ENCODE data around the gene PAK5. TPM values are rescaled to one million over a fixed set of nuclear protein-coding genes. Genes with fewer than 3 reads are reported as not detected.

PAK5 gene
- total RNA-seq, 1 donor from 2014 or later: 1.6 TPM

DNA sequence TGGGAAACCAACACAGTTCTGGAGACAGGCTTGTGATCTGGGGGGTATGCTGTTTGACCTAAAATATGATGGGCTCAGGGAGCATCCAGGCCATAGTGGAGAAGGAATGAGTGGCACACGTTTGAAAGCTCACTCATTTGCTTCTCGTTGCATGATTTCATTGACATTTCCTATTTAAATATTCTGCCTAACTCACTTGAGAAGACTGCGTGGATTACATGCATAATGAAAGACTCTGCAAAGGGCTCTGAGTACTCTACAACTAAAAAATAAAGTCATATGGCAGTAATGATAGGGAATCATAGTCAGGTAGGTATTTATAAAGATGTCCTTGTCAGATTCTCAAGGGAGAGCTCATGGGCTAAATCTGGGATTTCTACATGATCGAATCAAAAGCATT is 206.6 kb downstream of the PAK5 start:
- H3K27me3 Mint-ChIP-seq (ENCODE audit: insufficient read depth, low read depth): no peaks in the 10 kb centered on the region
- no peak overlapping the region for H3K4me2 ChIP-seq
- no peaks in the 10 kb centered on the region for H3K27me3 ChIP-seq
- H3K4me3 Mint-ChIP-seq: no peak overlapping the region
- no peak for DNase-seq (ENCODE audit: low spot score)
- peaks cover 3% of the 10 kb centered on the region for H3K4me1 Mint-ChIP-seq
- no peaks in the 10 kb centered on the region for H3K79me2 ChIP-seq (ENCODE audit: low read depth)
- H3K9me3 ChIP-seq (ENCODE audit: low read depth): no peaks in the 10 kb centered on the region
- H4K20me1 ChIP-seq (ENCODE audit: low read depth): no peaks in the 10 kb centered on the region
- H3K27ac Mint-ChIP-seq: no peak overlapping the region
- no peak overlapping the region for H3K27ac ChIP-seq
- no peak overlapping the region for H3K4me3 ChIP-seq
- no peak overlapping the region for H2AFZ ChIP-seq (replicated peaks)
- no peak for TF ChIP-seq EZH2 (IDR thresholded peaks at IDR 0.05)
- TF ChIP-seq, protein P1, sequence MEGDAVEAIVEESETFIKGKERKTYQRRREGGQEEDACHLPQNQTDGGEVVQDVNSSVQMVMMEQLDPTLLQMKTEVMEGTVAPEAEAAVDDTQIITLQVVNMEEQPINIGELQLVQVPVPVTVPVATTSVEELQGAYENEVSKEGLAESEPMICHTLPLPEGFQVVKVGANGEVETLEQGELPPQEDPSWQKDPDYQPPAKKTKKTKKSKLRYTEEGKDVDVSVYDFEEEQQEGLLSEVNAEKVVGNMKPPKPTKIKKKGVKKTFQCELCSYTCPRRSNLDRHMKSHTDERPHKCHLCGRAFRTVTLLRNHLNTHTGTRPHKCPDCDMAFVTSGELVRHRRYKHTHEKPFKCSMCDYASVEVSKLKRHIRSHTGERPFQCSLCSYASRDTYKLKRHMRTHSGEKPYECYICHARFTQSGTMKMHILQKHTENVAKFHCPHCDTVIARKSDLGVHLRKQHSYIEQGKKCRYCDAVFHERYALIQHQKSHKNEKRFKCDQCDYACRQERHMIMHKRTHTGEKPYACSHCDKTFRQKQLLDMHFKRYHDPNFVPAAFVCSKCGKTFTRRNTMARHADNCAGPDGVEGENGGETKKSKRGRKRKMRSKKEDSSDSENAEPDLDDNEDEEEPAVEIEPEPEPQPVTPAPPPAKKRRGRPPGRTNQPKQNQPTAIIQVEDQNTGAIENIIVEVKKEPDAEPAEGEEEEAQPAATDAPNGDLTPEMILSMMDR (IDR thresholded peaks at IDR 0.05): no peak
- TF ChIP-seq EZH2phosphoT487 (IDR thresholded peaks at IDR 0.05): no peak
- no peaks in the 10 kb centered on the region for H3F3A ChIP-seq (ENCODE audit: low read depth)
- H3K36me3 Mint-ChIP-seq: no peaks in the 10 kb centered on the region
- no peak overlapping the region for H3K9ac ChIP-seq
- no peaks in the 10 kb centered on the region for H3K36me3 ChIP-seq
- peaks cover 7% of the 10 kb centered on the region for H3K4me1 ChIP-seq
- no peaks in the 10 kb centered on the region for H3K9me3 Mint-ChIP-seq

- Histone ChIP-seq H3K36me3 (no peaks in the 10 kb centered on the region), H3F3A (ENCODE audit: low read depth) (no peaks in the 10 kb centered on the region), H3K4me2 (no peak overlapping the region), H4K20me1 (ENCODE audit: low read depth) (no peaks in the 10 kb centered on the region), H3K9me3 (ENCODE audit: low read depth) (no peaks in the 10 kb centered on the region), H2AFZ (replicated peaks) (no peak overlapping the region), H3K9ac (no peak overlapping the region), H3K27ac (no peak overlapping the region), H3K4me3 (no peak overlapping the region), H3K4me1 (no peaks in the 10 kb centered on the region), H3K27me3 (no peaks in the 10 kb centered on the region), H3K79me2 (ENCODE audit: low read depth) (no peaks in the 10 kb centered on the region)
- TF ChIP-seq EZH2phosphoT487 (IDR thresholded peaks at IDR 0.05): no peak
- Mint-ChIP-seq H3K27ac (no peak overlapping the region), H3K9me3 (peaks cover 1% of the 10 kb centered on the region), H3K4me3 (no peak overlapping the region), H3K4me1 (peaks cover 3% of the 10 kb centered on the region), H3K36me3 (no peaks in the 10 kb centered on the region), H3K27me3 (ENCODE audit: insufficient read depth, low read depth) (no peaks in the 10 kb centered on the region)
- no peak for DNase-seq (ENCODE audit: low spot score)
These were observed 208.3 kb downstream of the PAK5 start for GRCh38 chr20:9630554-9630953.

DNA sequence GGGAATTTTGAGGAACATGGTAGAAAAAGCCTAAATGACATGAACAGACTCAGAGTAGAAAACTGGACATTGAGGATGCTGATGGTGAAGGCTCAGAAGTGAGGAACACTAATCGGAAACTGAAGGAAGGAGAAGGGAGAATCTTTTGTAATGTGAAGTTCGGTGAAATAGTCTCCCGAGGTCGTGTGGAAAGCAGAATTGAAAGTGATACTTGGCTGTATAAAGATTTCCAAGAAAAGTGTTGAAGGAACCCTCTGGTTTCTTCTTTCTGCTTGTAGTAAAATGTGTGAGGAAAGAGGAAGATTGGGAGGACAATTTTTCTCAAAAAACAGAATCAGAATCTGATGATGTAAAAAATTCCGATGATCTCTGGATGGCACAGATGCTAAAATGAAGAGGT is 209.0 kb downstream of the PAK5 start:
- no peak overlapping the region for H3K4me3 ChIP-seq
- H3K9me3 Mint-ChIP-seq: peaks cover 2% of the 10 kb centered on the region
- no peaks in the 10 kb centered on the region for H3F3A ChIP-seq (ENCODE audit: low read depth)
- no peak overlapping the region for H3K4me3 Mint-ChIP-seq
- TF ChIP-seq, protein P1 (IDR thresholded peaks at IDR 0.05): no peak
- TF ChIP-seq EZH2 (IDR thresholded peaks at IDR 0.05): no peak
- TF ChIP-seq EZH2phosphoT487 (IDR thresholded peaks at IDR 0.05): no peak
- no peaks in the 10 kb centered on the region for H3K36me3 ChIP-seq
- no peak overlapping the region for H3K4me2 ChIP-seq
- H3K4me1 Mint-ChIP-seq: peaks cover 3% of the 10 kb centered on the region
- no peak overlapping the region for H3K27ac ChIP-seq
- no peak overlapping the region for H2AFZ ChIP-seq (replicated peaks)
- H3K4me1 ChIP-seq: no peaks in the 10 kb centered on the region
- H3K27me3 ChIP-seq: no peaks in the 10 kb centered on the region
- H3K36me3 Mint-ChIP-seq: no peaks in the 10 kb centered on the region
- H3K27me3 Mint-ChIP-seq (ENCODE audit: insufficient read depth, low read depth): no peaks in the 10 kb centered on the region
- H3K9ac ChIP-seq: no peak overlapping the region
- no peaks in the 10 kb centered on the region for H3K9me3 ChIP-seq (ENCODE audit: low read depth)
- no peak for DNase-seq (ENCODE audit: low spot score)
- H4K20me1 ChIP-seq (ENCODE audit: low read depth): no peaks in the 10 kb centered on the region
- no peak overlapping the region for H3K27ac Mint-ChIP-seq
- no peaks in the 10 kb centered on the region for H3K79me2 ChIP-seq (ENCODE audit: low read depth)

- Histone ChIP-seq H3K9ac (no peak overlapping the region), H3K79me2 (ENCODE audit: low read depth) (no peaks in the 10 kb centered on the region), H3K4me2 (no peak overlapping the region), H3K9me3 (ENCODE audit: low read depth) (no peaks in the 10 kb centered on the region), H3F3A (ENCODE audit: low read depth) (no peaks in the 10 kb centered on the region), H3K27me3 (no peaks in the 10 kb centered on the region), H3K36me3 (no peaks in the 10 kb centered on the region), H3K4me3 (no peak overlapping the region), H2AFZ (replicated peaks) (no peak overlapping the region), H4K20me1 (ENCODE audit: low read depth) (no peaks in the 10 kb centered on the region), H3K4me1 (no peaks in the 10 kb centered on the region), H3K27ac (no peak overlapping the region)
- Mint-ChIP-seq H3K9me3 (peaks cover 2% of the 10 kb centered on the region), H3K4me3 (no peak overlapping the region), H3K4me1 (peaks cover 3% of the 10 kb centered on the region), H3K27me3 (ENCODE audit: insufficient read depth, low read depth) (no peaks in the 10 kb centered on the region), H3K36me3 (no peaks in the 10 kb centered on the region), H3K27ac (no peak overlapping the region)
- no peak for TF ChIP-seq EZH2 (IDR thresholded peaks at IDR 0.05)
- TF ChIP-seq EZH2phosphoT487 (IDR thresholded peaks at IDR 0.05): no peak
- TF ChIP-seq, protein P1 (IDR thresholded peaks at IDR 0.05): no peak
- no peak for DNase-seq (ENCODE audit: low spot score)
These were observed 210.3 kb downstream of the PAK5 start for GRCh38 chr20:9628589-9628988.
